ENCODE measurements around the gene SUPT3H. TPM values are rescaled to one million over a fixed set of nuclear protein-coding genes. Genes with fewer than 3 reads are reported as not detected.

The SUPT3H gene
- polyA plus RNA-seq, 3 donors: 2.4 to 3.5 (median 2.5) TPM

GRCh38 chr6:45398075-45398813, 20.5 kb upstream of the SUPT3H start:
- DNase-seq: no peak
- Histone ChIP-seq H3K4me1 (ENCODE audit: control insufficient read depth in 1 of 2, insufficient read depth in 2 of 2, low read length in 2 of 2) (no peaks in the 10 kb centered on the region), H3K9ac (ENCODE audit: insufficient read depth, low read length, poor library complexity, severe bottlenecking) (no peak overlapping the region), H3K27me3 (ENCODE audit: control insufficient read depth in 2 of 2, insufficient read depth in 2 of 2, low read length in 2 of 2) (no peaks in the 10 kb centered on the region), H3K27ac (ENCODE audit: low read depth in 1 of 2, low read length in 2 of 2) (no peak overlapping the region), H3K4me3 (replicated peaks in 1 of 3; ENCODE audit: low read depth in 2 of 3, low read length in 3 of 3) (no peak overlapping the region), H3K4me2 (replicated peaks; ENCODE audit: extremely low read depth, low read length, poor library complexity, severe bottlenecking) (no peak overlapping the region), H3K79me2 (ENCODE audit: insufficient read depth, low read length) (no peaks in the 10 kb centered on the region), H3K9me3 (replicated peaks in 1 of 2; ENCODE audit: control insufficient read depth in 1 of 2, insufficient read depth in 1 of 2, low read length in 2 of 2) (no peaks in the 10 kb centered on the region), H4K20me1 (ENCODE audit: insufficient read depth, low read length) (no peaks in the 10 kb centered on the region), H2AFZ (ENCODE audit: insufficient read depth, low read depth, low read length, poor library complexity, severe bottlenecking) (no peak overlapping the region), H3K36me3 (replicated peaks in 1 of 2; ENCODE audit: control insufficient read depth in 1 of 2, insufficient read depth in 2 of 2, low read length in 2 of 2) (no peaks in the 10 kb centered on the region)
- no peak overlapping the region for H3K27ac Mint-ChIP-seq
- H3K4me3 Mint-ChIP-seq: no peak overlapping the region
- intact Hi-C loops (cut with micrococcal nuclease): no loop called here
- no peaks in the 10 kb centered on the region for H3K36me3 Mint-ChIP-seq
- 100% methylated on average over 1 of the region's 2 CpGs for WGBS (ENCODE audit: insufficient coverage)
- H3K27me3 Mint-ChIP-seq (ENCODE audit: low read depth in 3 of 3): peaks cover 0 to 4% (median 2%) of the 10 kb centered on the region in 3 donors
- no peak for TF ChIP-seq CTCF (IDR thresholded peaks at IDR 0.05)
- peaks cover 1 to 14% (median 4%) of the 10 kb centered on the region in 7 donors for H3K9me3 Mint-ChIP-seq
- no peaks in the 10 kb centered on the region for H3K4me1 Mint-ChIP-seq

GRCh38 chr6:45394586-45395095, 16.9 kb upstream of the SUPT3H start:
- Histone ChIP-seq H3K79me2 (ENCODE audit: insufficient read depth, low read length) (no peaks in the 10 kb centered on the region), H3K27me3 (ENCODE audit: control insufficient read depth in 2 of 2, insufficient read depth in 2 of 2, low read length in 2 of 2) (no peaks in the 10 kb centered on the region), H3K27ac (ENCODE audit: low read depth in 1 of 2, low read length in 2 of 2) (no peak overlapping the region), H2AFZ (ENCODE audit: insufficient read depth, low read depth, low read length, poor library complexity, severe bottlenecking) (peak overlapping the region; percentile 21), H3K36me3 (replicated peaks in 1 of 2; ENCODE audit: control insufficient read depth in 1 of 2, insufficient read depth in 2 of 2, low read length in 2 of 2) (no peaks in the 10 kb centered on the region), H3K4me1 (ENCODE audit: control insufficient read depth in 1 of 2, insufficient read depth in 2 of 2, low read length in 2 of 2) (no peaks in the 10 kb centered on the region), H3K9ac (ENCODE audit: insufficient read depth, low read length, poor library complexity, severe bottlenecking) (no peak overlapping the region), H3K9me3 (replicated peaks in 1 of 2; ENCODE audit: control insufficient read depth in 1 of 2, insufficient read depth in 1 of 2, low read length in 2 of 2) (no peaks in the 10 kb centered on the region), H3K4me3 (replicated peaks in 1 of 3; ENCODE audit: low read depth in 2 of 3, low read length in 3 of 3) (no peak overlapping the region), H4K20me1 (ENCODE audit: insufficient read depth, low read length) (no peaks in the 10 kb centered on the region), H3K4me2 (replicated peaks; ENCODE audit: extremely low read depth, low read length, poor library complexity, severe bottlenecking) (no peak overlapping the region)
- Mint-ChIP-seq H3K27me3 (ENCODE audit: low read depth in 3 of 3) (peaks cover 0 to 4% (median 2%) of the 10 kb centered on the region in 3 donors), H3K9me3 (peaks cover 2 to 15% (median 10%) of the 10 kb centered on the region in 7 donors), H3K36me3 (no peaks in the 10 kb centered on the region), H3K27ac (no peak overlapping the region), H3K4me1 (no peaks in the 10 kb centered on the region), H3K4me3 (no peak overlapping the region)
- TF ChIP-seq CTCF (IDR thresholded peaks at IDR 0.05): no peak
- no CpG with 5 or more reads among the region's 4 CpGs for WGBS (ENCODE audit: insufficient coverage)
- DNase-seq: no peak
- intact Hi-C loops (cut with micrococcal nuclease): no loop called here
